ENCODE data around the gene LCN12. TPM values are rescaled to one million over a fixed set of nuclear protein-coding genes. Genes with fewer than 3 reads are reported as not detected.

LCN12 gene
- total and polyA plus RNA-seq, 12 donors = 0.74 to 17.9 (median 6.8) TPM

DNA sequence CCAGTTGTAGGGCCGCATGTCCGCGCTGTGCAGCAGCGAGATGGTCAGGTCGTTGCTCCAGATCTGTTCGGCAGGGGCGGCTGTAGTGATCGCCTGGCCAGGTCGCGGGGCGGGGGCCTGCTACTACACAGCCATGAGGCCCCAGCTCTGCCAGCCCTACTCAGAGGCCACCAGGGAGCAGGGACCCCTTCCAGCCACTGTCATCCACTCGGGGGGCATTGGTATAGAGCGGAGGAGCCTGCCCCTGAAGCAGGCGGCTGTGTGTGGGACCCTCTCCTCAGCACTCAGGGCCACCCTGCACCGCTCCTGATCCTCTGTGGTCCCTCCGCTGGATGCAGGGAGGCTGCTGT is 9.2 kb upstream of the LCN12 start:
- Histone ChIP-seq H3K9me3 (no peaks in the 10 kb centered on the region), H3K4me1 (peaks cover 13 to 63% (median 31%) of the 10 kb centered on the region in 9 donors), H3K4me3 (peak overlapping the region in 9 of 10 donors; percentile 66 to 99 (median 95)), H3K36me3 (peaks cover 10 to 48% (median 28%) of the 10 kb centered on the region in 9 donors), H3K27me3 (no peaks in the 10 kb centered on the region), H3K27ac (peak overlapping the region in 6 of 10 donors; percentile 94 to 99 (median 98))
- 92% methylated on average over 16 of the region's 16 CpGs for WGBS, 2 donors
- ATAC-seq (no peak), DNase-seq (no peak)
- TF ChIP-seq, protein P1, sequence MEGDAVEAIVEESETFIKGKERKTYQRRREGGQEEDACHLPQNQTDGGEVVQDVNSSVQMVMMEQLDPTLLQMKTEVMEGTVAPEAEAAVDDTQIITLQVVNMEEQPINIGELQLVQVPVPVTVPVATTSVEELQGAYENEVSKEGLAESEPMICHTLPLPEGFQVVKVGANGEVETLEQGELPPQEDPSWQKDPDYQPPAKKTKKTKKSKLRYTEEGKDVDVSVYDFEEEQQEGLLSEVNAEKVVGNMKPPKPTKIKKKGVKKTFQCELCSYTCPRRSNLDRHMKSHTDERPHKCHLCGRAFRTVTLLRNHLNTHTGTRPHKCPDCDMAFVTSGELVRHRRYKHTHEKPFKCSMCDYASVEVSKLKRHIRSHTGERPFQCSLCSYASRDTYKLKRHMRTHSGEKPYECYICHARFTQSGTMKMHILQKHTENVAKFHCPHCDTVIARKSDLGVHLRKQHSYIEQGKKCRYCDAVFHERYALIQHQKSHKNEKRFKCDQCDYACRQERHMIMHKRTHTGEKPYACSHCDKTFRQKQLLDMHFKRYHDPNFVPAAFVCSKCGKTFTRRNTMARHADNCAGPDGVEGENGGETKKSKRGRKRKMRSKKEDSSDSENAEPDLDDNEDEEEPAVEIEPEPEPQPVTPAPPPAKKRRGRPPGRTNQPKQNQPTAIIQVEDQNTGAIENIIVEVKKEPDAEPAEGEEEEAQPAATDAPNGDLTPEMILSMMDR (IDR thresholded peaks at IDR 0.05) = no peak
- intact Hi-C loops (cut with DNase I) = loop anchor here in 7 of 10 donors (5.0 kb wide), 6 partner anchors 41 to 151 kb away; partner anchors contain the start of genes PHPT1 (in 3 of the 7), TMEM141 (in 2 of the 7), AJM1 (in 1 of the 7) and MAMDC4 (in 1 of the 7)

DNA sequence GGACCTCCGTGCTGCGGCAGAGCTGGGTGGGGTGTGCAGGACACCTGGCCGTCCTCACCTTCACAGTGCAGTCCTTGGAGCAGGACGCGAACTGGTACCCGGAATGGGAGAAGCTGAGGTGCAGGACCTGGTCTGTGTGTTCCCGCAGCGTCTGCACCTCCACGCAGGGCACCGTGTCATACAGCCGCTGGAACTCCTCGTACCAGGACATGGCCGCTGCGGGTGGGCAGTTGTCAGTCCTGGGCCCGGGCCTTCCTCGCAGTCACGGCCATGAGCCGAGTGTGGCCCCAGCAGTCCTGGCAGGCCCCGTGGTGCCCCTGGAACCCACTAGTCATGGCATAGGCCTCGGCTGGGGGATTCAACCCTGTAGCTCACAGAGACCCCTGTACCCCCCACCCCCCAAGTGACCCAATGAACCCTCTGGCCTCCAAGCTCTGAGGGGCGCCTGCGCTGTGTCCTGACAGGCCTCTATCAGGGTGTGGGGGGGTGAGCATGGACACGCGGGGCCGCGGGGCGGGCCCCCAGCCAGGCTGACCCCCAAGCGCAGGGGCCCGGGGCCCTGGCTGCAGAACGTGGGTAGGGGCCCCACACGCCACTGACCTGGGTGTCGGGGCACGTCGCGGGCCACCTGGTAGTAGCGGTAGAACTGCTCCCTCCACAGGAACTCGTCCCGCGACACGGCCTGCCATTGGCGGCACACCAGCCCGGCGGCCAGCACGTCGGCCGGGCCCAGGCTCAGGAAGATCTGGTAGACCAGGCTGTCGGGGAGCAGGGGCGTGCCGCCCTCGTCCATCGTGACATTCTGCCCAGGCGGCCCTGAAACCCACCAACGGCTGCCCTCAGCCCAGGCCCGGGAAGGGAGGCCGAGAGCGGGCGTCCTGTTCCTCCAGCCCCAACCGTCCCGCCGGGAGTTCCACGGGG is 8.5 kb upstream of the LCN12 start:
- ATAC-seq (peak in 2 of 8 donors; percentile 0), DNase-seq (no peak)
- Histone ChIP-seq H3K27me3 (no peaks in the 10 kb centered on the region), H3K27ac (peak overlapping the region; percentile 94 to 99 (median 98)), H3K36me3 (peaks cover 10 to 45% (median 28%) of the 10 kb centered on the region in 9 donors), H3K9me3 (no peaks in the 10 kb centered on the region), H3K4me3 (peak overlapping the region; percentile 66 to 99 (median 92)), H3K4me1 (peaks cover 18 to 70% (median 36%) of the 10 kb centered on the region in 9 donors)
- intact Hi-C loops (cut with DNase I) = loop anchor here in 8 of 10 donors (1.0 to 5.0 kb wide), 12 partner anchors 41 to 153 kb away; partner anchors contain the start of genes PHPT1 (in 5 of the 8), TMEM141 (in 4 of the 8), AJM1 (in 2 of the 8) and TRAF2 (in 2 of the 8)
- 18 to 20% methylated on average over 56 to 61 of the region's 61 CpGs for WGBS, 2 donors
- TF ChIP-seq, protein P1 (IDR thresholded peaks at IDR 0.05) = peak in 3 of 9 donors; percentile 12 to 43 (median 43)

DNA sequence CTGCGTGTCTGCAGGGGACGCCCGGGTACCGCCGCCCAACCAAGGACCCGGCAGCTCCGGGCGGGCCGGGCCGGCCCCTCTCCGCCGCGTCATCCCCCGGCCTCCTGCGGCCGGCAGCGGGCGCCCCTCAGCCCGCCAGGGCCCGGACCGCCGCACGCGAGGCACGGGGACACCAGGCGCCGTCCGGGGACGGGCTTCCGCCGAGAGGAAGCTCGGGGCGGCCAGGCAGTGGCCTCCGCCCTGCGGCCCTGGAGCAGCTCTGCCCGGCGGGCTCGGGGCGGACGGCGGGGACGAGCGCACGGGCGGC is 7.9 kb upstream of the LCN12 start:
- ATAC-seq (peak in 6 of 8 donors; percentile 0 to 61 (median 17)), DNase-seq (no peak)
- peak overlapping the region; percentile 94 to 99 (median 98) for H3K27ac ChIP-seq
- no peaks in the 10 kb centered on the region for H3K27me3 ChIP-seq
- no peaks in the 10 kb centered on the region for H3K9me3 ChIP-seq
- 0% methylated on average over 29 to 45 of the region's 45 CpGs for WGBS, 2 donors
- H3K4me3 ChIP-seq = peak overlapping the region; percentile 66 to 99 (median 92)
- TF ChIP-seq, protein P1 (IDR thresholded peaks at IDR 0.05) = peak in 1 of 9 donors; percentile 8
- intact Hi-C loops (cut with DNase I) = loop anchor here in 8 of 10 donors (1.0 to 5.0 kb wide), 12 partner anchors 42 to 154 kb away; partner anchors contain the start of genes PHPT1 (in 5 of the 8), TMEM141 (in 4 of the 8), AJM1 (in 2 of the 8) and TRAF2 (in 2 of the 8)
- H3K36me3 ChIP-seq = peaks cover 10 to 42% (median 28%) of the 10 kb centered on the region in 9 donors
- H3K4me1 ChIP-seq = peaks cover 22 to 74% (median 40%) of the 10 kb centered on the region in 9 donors

All from heart right ventricle (tissue), 16 donors.